ENCODE results near the gene GMPPB. TPM values are rescaled to one million over a fixed set of nuclear protein-coding genes. Genes with fewer than 3 reads are reported as not detected.

GMPPB gene
- total and polyA plus RNA-seq, 9 of the 15 experiments (the other 6 are each of a cell fraction or from before 2014, with no cell fraction given): 0.53 to 17.4 (median 8.1) TPM

DNA sequence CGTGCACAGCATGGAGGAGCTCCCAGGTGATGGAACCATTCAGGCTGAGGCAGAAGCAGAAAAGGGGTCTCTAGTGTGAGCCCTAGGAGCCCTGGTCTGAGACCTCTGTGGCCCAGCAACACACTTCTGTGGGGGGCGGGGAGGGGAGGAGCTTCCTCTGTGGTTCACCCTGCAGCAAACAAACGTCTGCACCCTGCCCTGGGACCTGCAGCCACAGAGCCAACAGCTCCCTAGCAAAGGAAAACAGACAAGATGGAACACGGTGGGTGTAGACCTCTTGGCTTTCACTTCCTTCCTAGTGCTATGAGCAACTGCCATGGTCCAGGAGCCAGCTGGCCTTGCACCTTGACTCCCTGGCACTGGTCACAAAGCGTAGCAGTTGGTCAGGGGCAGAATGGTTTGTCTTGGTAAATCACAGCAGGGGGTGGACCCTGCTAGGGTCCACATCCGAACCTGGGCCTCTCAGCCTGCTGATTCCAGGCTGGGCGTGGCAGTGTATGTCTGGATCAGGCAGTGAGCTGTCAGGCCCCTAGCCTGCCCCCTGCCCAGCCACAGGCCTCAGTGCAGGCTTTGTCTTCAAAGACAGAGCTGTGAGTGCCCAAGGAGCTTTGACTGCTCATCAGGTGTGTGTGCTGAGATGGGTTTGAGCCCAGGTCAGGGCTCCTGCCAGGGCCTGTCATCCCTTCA lies 11.0 kb downstream of the GMPPB start (continued):
- TF ChIP-seq ZNF239 (CRISPR knock-in tag; IDR thresholded peaks at IDR 0.05): no peak
- no peak for TF ChIP-seq RAD21 (CRISPR knock-in tag; conservative IDR thresholded peaks at IDR 0.05 in 1 of 2, IDR thresholded peaks at IDR 0.05 in 1 of 2)
- no peak for TF ChIP-seq ZNF76 (CRISPR knock-in tag; IDR thresholded peaks at IDR 0.05; ENCODE audit: borderline replicate concordance)
- TF ChIP-seq NFRKB (IDR thresholded peaks at IDR 0.05; ENCODE audit: low read depth): no peak
- no peak for TF ChIP-seq ESRRA (IDR thresholded peaks at IDR 0.05; ENCODE audit: borderline replicate concordance, low read depth)
- TF ChIP-seq ZNF133 (CRISPR knock-in tag; IDR thresholded peaks at IDR 0.05): no peak
- no peak for TF ChIP-seq HNRNPH1 (optimal IDR thresholded peaks at IDR 0.05; ENCODE audit: low read depth, low read length)

DNA sequence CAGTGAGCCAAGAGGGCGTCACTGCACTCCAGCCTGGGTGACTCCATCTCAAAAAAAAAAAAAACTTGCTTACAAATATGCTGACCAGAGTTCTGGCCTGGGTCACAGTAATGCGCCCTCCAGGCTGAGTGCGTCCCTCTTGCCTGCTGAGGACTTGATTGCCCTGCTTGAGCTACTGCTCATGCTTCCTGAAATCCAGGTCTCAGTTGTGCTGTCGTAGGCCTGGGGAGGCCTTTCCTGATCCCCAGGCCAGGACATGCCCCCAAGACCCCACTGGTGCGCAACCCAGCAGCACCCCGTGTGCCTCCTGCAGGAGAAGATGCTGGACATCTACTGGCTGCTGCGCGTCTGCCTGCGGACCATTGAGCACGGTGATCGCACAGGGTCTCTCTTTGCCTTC lies 11.6 kb downstream of the GMPPB start:
- H3K27ac ChIP-seq (ENCODE audit: extremely low read depth, low read depth, low read length): no peak overlapping the region
- no peaks in the 10 kb centered on the region for H3K9me1 ChIP-seq (ENCODE audit: control insufficient read depth, insufficient read depth, low read length)
- no peak overlapping the region for H3K9ac ChIP-seq (ENCODE audit: insufficient read depth in 1 of 2, low read depth in 2 of 2, low read length in 2 of 2)
- no peak overlapping the region for H3K4me3 ChIP-seq
- no peaks in the 10 kb centered on the region; a peak in 1 of 5 replicates for H3K4me1 ChIP-seq (replicated peaks in 1 of 2; ENCODE audit: control insufficient read depth in 2 of 2, insufficient read depth in 2 of 2, low read length in 2 of 2)
- ChIA-PET POLR2A (interaction anchor here (1.1 to 1.3 kb wide), 2 partner anchors 9 to 12 kb away, joined by 4 to 5 read pairs; partner anchors contain the start of gene GMPPB), CTCF (ENCODE audit: low intra/inter-chr PET ratio) (interaction anchor here (0.6 kb wide), 1 partner anchor 466 kb away, joined by 4 read pairs; no protein-coding TSS in a partner anchor)
- ATAC-seq: no peak
- H4K20me1 ChIP-seq (replicated peaks; ENCODE audit: control insufficient read depth, insufficient read depth, low read length): no peaks in the 10 kb centered on the region
- no peak for DNase-seq (ENCODE audit: extremely low read depth in 1 of 4, low spot score in 3 of 4)
- intact Hi-C loops (cut with micrococcal nuclease): no loop called here
- in situ Hi-C loops (cut with MboI): no loop called here
- no peak for FAIRE-seq
- H2AFZ ChIP-seq (ENCODE audit: low read depth, low read length): no peak overlapping the region
- no peak overlapping the region for H3K4me2 ChIP-seq (ENCODE audit: insufficient read depth, low read length)
- no peaks in the 10 kb centered on the region for H3K79me2 ChIP-seq (ENCODE audit: control insufficient read depth, insufficient read depth, low read length)
- TF ChIP-seq ZNF239 (CRISPR knock-in tag; IDR thresholded peaks at IDR 0.05) (no peak), HES1 (IDR thresholded peaks at IDR 0.05; ENCODE audit: low read depth) (no peak), MAFF (IDR thresholded peaks at IDR 0.05; ENCODE audit: low read length) (no peak), TCF15 (CRISPR knock-in tag; IDR thresholded peaks at IDR 0.05) (no peak), IRF9 (tag; IDR thresholded peaks at IDR 0.05) (no peak), USF2 (CRISPR knock-in tag; IDR thresholded peaks at IDR 0.05) (no peak)
- TF ChIP-seq, protein P1, sequence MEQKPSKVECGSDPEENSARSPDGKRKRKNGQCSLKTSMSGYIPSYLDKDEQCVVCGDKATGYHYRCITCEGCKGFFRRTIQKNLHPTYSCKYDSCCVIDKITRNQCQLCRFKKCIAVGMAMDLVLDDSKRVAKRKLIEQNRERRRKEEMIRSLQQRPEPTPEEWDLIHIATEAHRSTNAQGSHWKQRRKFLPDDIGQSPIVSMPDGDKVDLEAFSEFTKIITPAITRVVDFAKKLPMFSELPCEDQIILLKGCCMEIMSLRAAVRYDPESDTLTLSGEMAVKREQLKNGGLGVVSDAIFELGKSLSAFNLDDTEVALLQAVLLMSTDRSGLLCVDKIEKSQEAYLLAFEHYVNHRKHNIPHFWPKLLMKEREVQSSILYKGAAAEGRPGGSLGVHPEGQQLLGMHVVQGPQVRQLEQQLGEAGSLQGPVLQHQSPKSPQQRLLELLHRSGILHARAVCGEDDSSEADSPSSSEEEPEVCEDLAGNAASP (IDR thresholded peaks at IDR 0.05): no peak
- no TSS peak for BruUV-seq (replicated peaks)
- peaks cover 25% of the 10 kb centered on the region; the same call in 2 of the 3 replicates for H3K36me3 ChIP-seq (ENCODE audit: control insufficient read depth, insufficient read depth, low read length)
- 100% methylated on average over 4 of the region's 11 CpGs for WGBS (ENCODE audit: insufficient coverage, low coverage, missing lambda C conversion rate)
- H3K27me3 ChIP-seq (ENCODE audit: control insufficient read depth in 2 of 2, insufficient read depth in 2 of 2, low read length in 2 of 2): no peaks in the 10 kb centered on the region
- H3K9me3 ChIP-seq (replicated peaks; ENCODE audit: control insufficient read depth, insufficient read depth, low read depth, low read length): no peaks in the 10 kb centered on the region

Data from K562 (cell line).